ENCODE measurements around the gene FKBP5. TPM values are rescaled to one million over a fixed set of nuclear protein-coding genes. Genes with fewer than 3 reads are reported as not detected.
A peak's percentile ranks its signal among the peaks of the same experiment; 100 is the strongest.

FKBP5 gene
- total RNA-seq, 1 donor from 2014 or later, result 246 TPM

GRCh38 chr6:35679399-35679798 lies 9.3 kb downstream of the FKBP5 start:
- peaks cover 0 to 26% of the 10 kb centered on the region in 2 donors for H3K36me3 ChIP-seq
- intact Hi-C loops (cut with DNase I), result no loop called here
- no peak for DNase-seq (ENCODE audit: extremely low spot score in 2 of 2)
- no peak overlapping the region for H3K4me3 ChIP-seq
- no peak for TF ChIP-seq CTCF (IDR thresholded peaks at IDR 0.05)
- H3K27me3 ChIP-seq, result no peaks in the 10 kb centered on the region
- H3K4me1 ChIP-seq, result peaks cover 73% of the 10 kb centered on the region
- no peak overlapping the region for H3K27ac ChIP-seq
- no peaks in the 10 kb centered on the region for H3K9me3 ChIP-seq

- Histone ChIP-seq H3K36me3 (peaks cover 0 to 21% of the 10 kb centered on the region in 2 donors), H3K27ac (no peak overlapping the region), H3K4me3 (no peak overlapping the region), H3K4me1 (peaks cover 79% of the 10 kb centered on the region), H3K9me3 (no peaks in the 10 kb centered on the region), H3K27me3 (no peaks in the 10 kb centered on the region)
- DNase-seq (ENCODE audit: extremely low spot score in 2 of 2), result no peak
- intact Hi-C loops (cut with DNase I), result no loop called here
- TF ChIP-seq CTCF (IDR thresholded peaks at IDR 0.05) (no peak), POLR2AphosphoS5 (IDR thresholded peaks at IDR 0.05; ENCODE audit: insufficient read depth in 1 of 2, low read depth in 1 of 2) (no peak), POLR2A (IDR thresholded peaks at IDR 0.05) (no peak)
Observed at GRCh38 chr6:35678814-35679213, 9.9 kb downstream of the FKBP5 start.

GRCh38 chr6:35678021-35678654 lies 10.6 kb downstream of the FKBP5 start:
- intact Hi-C loops (cut with DNase I), result no loop called here
- peaks cover 84% of the 10 kb centered on the region for H3K4me1 ChIP-seq
- H3K36me3 ChIP-seq, result peaks cover 0 to 17% of the 10 kb centered on the region in 2 donors
- H3K4me3 ChIP-seq, result no peak overlapping the region
- TF ChIP-seq POLR2AphosphoS5 (IDR thresholded peaks at IDR 0.05; ENCODE audit: insufficient read depth in 1 of 2, low read depth in 1 of 2) (no peak), POLR2A (IDR thresholded peaks at IDR 0.05) (no peak), CTCF (IDR thresholded peaks at IDR 0.05) (no peak)
- H3K27ac ChIP-seq, result no peak overlapping the region
- no peak for DNase-seq (ENCODE audit: extremely low spot score in 2 of 2)
- no peaks in the 10 kb centered on the region for H3K9me3 ChIP-seq
- H3K27me3 ChIP-seq, result no peaks in the 10 kb centered on the region

GRCh38 chr6:35677456-35677855 lies 11.3 kb downstream of the FKBP5 start:
- TF ChIP-seq CTCF (IDR thresholded peaks at IDR 0.05) (no peak), POLR2A (IDR thresholded peaks at IDR 0.05) (no peak), POLR2AphosphoS5 (IDR thresholded peaks at IDR 0.05; ENCODE audit: insufficient read depth in 1 of 2, low read depth in 1 of 2) (no peak)
- H3K36me3 ChIP-seq, result peaks cover 0 to 17% of the 10 kb centered on the region in 2 donors
- H3K27ac ChIP-seq, result no peak overlapping the region
- no peak for DNase-seq (ENCODE audit: extremely low spot score in 2 of 2)
- peaks cover 87% of the 10 kb centered on the region for H3K4me1 ChIP-seq
- intact Hi-C loops (cut with DNase I), result no loop called here
- H3K9me3 ChIP-seq, result no peaks in the 10 kb centered on the region
- H3K4me3 ChIP-seq, result no peak overlapping the region
- no peaks in the 10 kb centered on the region for H3K27me3 ChIP-seq

GRCh38 chr6:35675871-35676459 lies 12.8 kb downstream of the FKBP5 start:
- H3K27me3 ChIP-seq, result no peaks in the 10 kb centered on the region
- peak overlapping the region; percentile 24 for H3K27ac ChIP-seq
- intact Hi-C loops (cut with DNase I), result no loop called here
- TF ChIP-seq POLR2AphosphoS5 (IDR thresholded peaks at IDR 0.05; ENCODE audit: insufficient read depth in 1 of 2, low read depth in 1 of 2) (no peak), POLR2A (IDR thresholded peaks at IDR 0.05) (no peak), CTCF (IDR thresholded peaks at IDR 0.05) (no peak)
- H3K9me3 ChIP-seq, result no peaks in the 10 kb centered on the region
- H3K4me1 ChIP-seq, result peaks cover 75% of the 10 kb centered on the region
- H3K36me3 ChIP-seq, result peaks cover 0 to 17% of the 10 kb centered on the region in 2 donors
- DNase-seq (ENCODE audit: extremely low spot score in 2 of 2), result no peak
- no peak overlapping the region for H3K4me3 ChIP-seq
